ENCODE results near the gene TPX2.
"Not testable (repeated sequence)": the region's sequence is repeated elsewhere in the genome, so short reads cannot be mapped to it uniquely, and the experiment has no call there.

The TPX2 gene

DNA sequence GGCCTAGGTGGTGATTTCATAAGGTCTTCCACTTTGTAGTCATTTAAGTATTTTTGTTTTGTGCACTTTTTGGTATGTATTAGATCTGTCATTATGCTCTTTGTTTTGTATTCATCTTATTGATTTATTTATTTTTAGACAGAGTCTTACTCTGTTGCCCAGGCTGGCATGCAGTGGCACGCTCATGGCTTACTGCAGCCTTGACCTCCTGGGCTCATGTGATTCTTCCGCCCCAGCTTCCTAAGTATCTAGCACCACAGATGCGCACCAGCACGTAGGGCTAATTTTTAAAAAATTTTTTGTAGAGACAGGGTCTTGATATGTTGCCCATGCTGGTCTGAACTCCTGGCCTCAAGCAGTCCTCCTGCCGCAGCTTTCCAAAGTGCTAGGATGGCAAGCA is 30.6 kb downstream of the TPX2 start:
- no peak for DNase-seq

- no peak for DNase-seq
Measured at GRCh38 chr20:31770243-31770642, 31.2 kb downstream of the TPX2 start.

DNA sequence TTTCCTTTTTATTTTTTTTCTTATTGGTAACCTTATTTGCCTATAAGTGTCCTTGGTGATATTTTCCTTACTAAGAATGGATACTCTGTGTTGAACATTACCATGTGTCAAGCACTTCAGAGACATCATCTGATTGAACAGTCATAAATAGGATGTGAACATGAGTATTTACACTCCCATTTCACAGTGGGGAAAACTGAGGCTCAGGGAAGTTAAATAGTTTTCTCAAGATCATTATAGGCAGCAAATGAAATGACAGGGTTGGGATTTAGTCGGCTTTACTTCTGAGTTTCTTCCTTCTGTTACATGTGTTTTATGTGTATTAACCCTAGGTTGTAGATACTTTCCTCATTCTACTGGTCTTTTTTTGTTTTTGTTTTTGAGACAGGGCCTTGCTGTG is 35.3 kb downstream of the TPX2 start:
- DNase-seq: no peak

DNA sequence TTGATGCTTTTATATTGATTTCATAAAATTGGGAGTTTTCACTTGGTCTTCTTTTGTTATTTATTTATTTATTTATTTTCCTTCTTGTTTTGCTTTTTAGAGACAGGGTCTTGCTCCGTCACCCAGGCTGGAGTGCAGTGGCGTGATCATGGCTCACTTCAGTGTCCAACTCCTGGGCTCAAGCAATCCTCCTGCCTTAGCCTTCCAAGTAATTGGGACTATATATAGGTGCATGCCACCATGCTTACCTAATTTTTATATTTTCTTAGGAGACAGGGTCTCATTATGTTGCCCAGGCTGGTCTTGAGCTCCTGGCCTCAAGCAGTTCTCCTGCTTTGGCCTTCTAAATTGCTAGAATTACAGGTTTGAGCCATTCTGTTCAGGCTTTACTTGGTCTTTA is 41.7 kb downstream of the TPX2 start:
- DNase-seq: no peak

- no peak for DNase-seq
Measured at GRCh38 chr20:31781945-31782344, 42.9 kb downstream of the TPX2 start.

DNA sequence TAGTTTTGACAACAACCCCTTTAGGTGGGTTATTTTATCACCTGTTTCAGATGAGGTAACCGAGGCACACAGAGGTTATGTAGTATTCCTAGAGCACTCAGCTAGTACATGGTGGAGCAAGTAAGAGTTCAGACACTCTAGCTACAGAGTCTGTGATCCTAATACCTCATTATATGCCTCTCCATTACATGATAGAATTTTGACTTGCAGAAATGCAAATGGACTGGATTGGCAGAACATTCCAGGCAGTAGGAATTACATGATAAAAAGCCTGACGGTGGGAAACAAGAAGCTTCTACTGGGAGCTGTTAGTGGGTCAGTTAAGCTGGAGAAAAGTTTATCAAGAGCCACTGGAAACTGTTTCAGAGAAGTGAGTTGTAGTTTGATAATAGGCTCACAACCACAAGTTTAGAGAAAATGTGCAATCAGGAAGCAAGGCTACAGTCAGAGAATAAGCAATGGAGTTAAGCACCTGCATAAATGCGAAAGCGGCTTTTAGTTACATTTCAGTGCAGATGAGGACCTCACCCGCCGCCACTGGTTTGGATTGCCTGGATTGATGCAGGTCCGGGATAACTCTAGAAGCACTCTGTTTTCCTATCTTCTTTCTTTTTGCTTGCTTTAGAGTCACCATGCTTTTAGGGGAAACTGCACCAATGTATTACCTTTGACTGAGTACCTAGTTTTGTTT is 45.4 kb downstream of the TPX2 start:
- no peak for DNase-seq

DNA sequence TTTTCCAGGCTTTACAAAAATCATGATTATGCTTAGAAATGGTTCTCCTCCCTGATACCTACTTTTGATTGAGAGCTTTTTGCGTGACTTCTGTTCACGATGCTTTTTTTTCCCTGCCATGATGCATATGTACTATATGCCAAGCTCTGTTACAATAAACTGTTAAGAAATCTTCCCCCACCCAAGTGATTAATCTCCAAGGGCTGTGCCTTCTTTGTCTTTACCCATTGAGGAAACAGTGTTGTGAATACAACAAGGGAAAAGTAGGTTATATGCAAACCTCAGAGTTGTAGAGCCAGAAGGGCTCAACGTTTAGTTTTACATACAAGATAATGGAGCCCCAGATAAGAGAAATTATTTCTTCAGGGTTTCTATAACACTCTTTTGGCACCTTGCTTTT is 46.0 kb downstream of the TPX2 start:
- DNase-seq: no peak

DNA sequence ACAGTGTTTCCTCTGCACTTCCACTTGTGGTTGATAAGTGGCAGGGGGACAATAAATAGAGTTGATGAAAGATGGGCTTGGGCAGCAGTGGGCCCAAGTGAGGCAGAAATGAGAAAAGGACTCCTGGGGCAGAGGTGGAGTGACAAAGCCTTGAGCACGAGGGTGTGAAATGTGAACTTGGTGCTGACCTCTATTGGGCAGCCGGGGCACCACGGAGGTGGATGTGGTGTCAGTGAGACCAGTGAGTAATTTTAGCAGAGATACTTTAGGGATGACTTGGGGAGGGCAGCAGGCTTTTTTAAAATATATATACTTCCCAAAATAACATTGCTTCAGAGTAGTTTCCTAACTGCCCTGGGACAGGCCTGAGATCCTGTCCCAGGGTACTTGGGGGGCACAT is 49.5 kb downstream of the TPX2 start:
- DNase-seq: no peak

- DNase-seq: no peak
Measured at GRCh38 chr20:31790401-31790800, 51.3 kb downstream of the TPX2 start.

- DNase-seq: no peak
Measured at GRCh38 chr20:31797364-31797763, 58.3 kb downstream of the TPX2 start.

- DNase-seq: no peak
Measured at GRCh38 chr20:31801508-31801907, 62.4 kb downstream of the TPX2 start.

DNA sequence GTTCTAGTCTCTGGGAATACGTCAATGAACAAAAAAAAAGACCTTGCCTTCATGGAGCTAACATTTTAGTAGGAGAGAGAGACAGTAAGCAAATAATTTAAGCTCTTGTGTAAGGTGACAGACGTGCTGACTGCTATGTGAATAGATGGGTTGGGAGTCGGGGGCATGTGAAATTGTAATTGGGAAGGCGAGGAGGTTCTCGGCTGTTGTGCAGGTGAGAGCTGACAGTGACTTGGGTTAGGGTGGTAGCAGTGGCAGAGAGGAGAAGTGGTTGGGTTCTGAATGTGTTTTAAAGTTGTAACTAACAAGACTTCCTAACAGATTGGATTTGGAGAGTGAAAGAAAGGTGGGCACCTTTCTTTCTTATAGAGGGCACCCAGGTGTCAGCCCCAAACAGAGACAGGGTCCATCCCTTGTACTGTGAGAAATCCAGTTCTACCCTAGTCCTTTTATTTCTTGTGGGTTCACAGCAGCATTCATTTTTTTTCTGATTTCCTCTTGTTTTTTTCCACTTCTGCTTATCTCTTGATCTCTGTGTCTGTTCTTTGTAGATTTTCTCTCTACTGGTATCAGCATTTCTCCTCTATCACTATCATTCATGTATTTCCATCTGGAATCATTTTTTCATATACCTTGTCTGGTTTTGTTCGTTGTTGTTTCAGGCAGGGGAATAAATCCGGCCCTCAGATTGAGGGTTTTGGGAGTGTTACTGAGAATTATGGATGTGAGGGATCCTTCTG is 64.6 kb downstream of the TPX2 start:
- no peak for DNase-seq

DNA sequence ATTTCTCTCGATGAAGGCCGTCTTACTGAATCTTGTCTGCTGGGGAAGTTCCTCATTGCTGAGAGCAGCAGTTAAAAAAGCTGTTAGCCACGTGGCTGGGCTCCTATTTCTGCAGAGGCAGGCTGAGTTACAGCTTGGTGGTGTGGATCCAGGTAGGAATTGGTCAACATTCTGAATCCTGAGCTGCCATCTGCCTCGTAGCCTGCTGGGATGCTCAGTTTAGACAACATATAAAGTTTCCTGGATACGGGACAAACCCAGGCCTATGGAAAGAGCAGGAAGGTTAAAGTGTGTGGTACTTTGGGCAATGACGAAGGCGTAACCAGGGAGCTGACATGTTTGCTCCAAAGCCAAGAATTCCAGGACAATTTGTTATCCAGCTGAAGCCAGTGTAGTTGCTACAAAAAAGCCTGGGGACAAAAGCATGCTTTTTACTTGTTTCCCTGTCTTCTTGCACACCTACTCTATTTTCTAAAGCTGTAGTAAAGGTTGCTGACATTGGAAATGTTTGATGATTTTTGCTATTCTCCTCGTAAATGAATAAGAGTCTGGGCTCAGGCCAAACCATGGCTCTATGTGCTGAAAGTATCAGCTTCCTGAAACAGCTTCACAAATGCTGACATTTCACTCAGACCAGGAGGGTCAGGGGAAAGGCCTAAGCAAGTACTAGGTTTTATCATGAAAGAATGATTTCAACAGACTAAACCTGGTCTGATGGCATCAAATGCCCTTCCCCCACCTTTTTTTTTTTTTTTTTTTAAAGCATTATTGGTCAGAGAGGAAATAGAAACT is 67.7 kb downstream of the TPX2 start:
- DNase-seq: no peak

DNA sequence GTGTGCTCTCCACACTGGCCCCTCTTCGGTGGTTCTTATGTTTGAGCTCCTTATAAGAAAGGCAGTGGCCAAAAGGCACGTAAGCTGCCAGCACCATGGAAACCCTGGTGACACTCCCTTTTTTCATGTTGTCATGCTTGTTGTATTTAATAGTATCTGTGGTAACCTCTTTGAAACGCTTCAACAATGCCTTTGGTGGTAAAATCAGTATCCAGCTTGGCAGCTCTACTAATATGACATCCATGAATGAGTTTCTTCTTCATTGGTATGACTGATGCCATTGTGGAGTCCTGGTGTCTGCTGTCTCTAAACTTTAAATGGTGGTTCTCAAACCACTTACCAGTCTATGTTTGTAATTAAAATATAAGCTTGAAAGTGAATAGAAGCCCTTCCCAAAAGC is 69.4 kb downstream of the TPX2 start:
- peak in 1 of 2 experiments; percentile 13 for DNase-seq

- DNase-seq: no peak
Measured at GRCh38 chr20:31809661-31810060, 70.6 kb downstream of the TPX2 start.

DNA sequence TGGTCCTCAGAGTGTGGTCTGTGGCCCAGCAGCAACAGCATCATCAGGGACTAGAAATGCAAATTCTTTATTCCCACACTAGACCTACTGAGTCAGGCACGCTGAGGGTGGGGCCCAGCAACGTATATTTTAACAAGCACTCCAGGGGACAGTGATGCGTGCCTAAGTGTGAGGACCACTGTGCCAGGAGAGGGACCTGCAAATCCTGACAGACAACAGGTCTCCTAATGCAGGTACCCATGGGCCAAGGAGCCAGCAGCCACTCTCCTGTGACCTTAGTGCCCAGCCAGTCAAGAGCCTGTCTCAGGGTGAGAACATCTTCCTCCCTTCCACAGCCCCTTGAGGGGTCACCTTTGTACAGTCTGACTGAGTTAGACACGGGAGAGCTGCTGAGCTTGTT is 72.1 kb downstream of the TPX2 start:
- no peak for DNase-seq

- DNase-seq: no peak
Measured at GRCh38 chr20:31811796-31812728, 73.0 kb downstream of the TPX2 start.

DNA sequence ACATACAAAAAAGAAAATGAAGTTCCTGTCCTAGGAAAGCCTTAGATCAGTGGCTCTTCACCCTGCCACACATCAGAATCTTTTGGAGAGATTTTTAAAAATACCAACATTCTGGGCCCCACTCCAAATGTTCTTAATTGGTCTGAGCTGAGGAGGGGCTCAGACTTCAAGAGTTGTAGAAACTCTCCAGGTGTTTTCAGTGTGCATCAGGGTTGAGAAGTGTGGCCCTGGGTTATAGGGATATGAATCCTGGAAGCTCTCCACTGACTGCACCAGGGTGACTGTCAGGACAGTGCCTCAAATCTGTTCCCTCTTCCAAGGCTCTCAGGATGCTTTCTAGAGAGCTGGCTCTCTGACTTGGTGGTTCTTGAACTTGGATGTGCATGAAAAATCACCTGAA is 74.5 kb downstream of the TPX2 start:
- DNase-seq: no peak

GRCh38 chr20:31814142-31814541 is 75.1 kb downstream of the TPX2 start:
- not testable (repeated sequence) for DNase-seq

DNA sequence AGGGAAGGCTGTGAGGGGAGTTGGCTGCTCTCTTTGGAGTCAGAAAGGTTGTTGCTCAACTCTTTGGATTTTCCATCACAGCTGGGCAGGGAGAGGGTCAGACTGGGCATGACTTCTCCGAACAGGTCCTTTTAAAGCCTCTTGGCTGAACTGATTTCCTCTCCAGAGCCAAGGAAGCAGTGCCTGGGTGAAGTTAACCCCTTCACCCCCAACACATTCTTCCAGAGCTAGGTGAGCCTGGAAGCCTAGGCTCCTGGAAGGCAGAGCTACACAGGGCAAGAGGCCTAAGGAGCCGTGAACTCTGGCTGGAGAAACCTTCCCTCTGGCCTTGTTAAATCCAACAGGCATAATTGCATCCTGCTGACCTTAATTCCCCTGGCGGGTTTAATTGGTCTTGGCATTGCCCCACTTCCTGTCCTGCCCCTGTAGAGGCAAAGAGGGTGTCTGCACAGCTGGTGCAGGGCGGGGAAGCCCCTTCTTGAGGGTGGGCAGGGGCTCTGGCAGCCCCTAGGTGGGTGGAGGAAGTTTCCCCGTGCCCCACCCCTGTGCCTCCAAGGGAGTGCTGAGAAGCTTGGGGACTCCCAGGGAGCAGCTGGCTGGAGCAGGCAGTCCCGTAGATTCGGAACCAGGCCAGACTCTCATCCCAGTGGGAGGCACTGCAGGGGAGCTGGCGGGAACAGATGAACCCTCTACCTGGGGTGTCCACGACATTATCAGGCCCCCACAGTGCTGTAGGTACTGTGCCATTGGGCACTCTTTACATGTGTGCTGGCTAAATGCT is 76.5 kb downstream of the TPX2 start:
- peak; percentile 71 to 87 for DNase-seq

DNA sequence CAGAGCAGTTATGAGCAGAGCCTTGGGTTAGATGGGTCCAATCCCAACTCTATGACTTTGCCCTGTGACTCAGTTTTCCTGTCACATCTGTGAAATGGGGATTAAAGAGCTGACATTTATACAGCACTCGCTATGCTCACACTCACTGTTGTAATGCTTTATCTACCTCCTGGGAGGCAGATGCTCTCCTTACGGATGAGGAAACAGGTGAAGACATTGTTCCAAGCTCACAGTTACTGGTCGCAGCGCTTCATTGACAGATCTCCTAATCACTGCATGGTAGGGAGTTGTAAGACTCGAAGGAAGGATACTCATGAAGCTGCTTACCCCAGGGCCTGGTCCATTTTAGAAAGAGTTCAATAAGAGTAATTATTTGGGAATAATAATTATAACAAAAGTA is 77.1 kb downstream of the TPX2 start:
- no peak for DNase-seq

DNA sequence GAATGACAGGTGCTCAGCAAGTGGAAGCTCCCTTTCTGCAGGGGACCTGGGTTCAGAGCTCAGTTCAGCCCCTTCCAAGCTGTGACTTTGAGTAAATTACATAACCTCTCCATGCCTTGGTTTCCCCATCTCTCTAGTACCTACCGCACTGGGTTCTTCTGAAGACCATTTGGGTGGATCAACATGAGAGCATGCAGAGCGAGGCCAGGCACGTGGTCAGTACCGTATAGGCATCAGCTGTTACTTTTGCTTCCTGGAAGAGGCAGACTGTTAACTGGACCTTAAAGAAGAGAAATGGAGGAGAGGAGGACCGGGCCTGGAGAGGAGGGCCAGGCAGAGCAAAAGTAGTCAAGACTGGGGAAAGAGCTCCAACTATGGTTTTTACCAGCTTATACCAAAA is 78.4 kb downstream of the TPX2 start:
- DNase-seq: no peak
